ENCODE data around the gene MYO1D. TPM values are rescaled to one million over a fixed set of nuclear protein-coding genes. Genes with fewer than 3 reads are reported as not detected.

The MYO1D gene
- total RNA-seq, 1 experiment from 2014 or later = 23.5 TPM

DNA sequence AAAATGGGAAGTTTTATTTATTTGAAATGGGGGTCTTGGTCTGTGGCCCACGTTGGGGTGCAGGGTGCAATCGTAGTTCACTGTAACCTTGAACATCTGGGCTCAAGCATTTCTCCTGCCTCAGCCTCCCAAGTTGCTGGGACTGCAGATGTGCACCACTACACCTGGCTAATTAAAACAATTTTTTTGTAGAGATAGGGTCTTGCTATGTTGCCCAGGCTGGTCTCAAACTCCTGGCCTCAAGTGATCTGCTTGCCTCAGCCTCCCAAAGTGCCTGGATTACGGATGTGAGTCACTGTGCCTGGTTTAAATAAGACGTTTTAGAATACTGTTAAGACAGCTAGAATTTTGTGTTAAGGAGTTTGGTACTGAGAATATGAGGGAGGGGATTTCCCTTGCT lies 416.9 kb downstream of the MYO1D start:
- Histone ChIP-seq H3K4me2 (ENCODE audit: low read length) (no peak overlapping the region), H3K9me3 (ENCODE audit: low read length) (no peaks in the 10 kb centered on the region), H3K4me3 (ENCODE audit: low read length) (no peak overlapping the region), H3K9me2 (replicated peaks; ENCODE audit: low read length) (no peaks in the 10 kb centered on the region), H3K27ac (ENCODE audit: low read length) (no peak overlapping the region), H2AFZ (ENCODE audit: low read length) (no peak overlapping the region), H3K27me3 (ENCODE audit: low read length) (no peaks in the 10 kb centered on the region), H3K36me3 (ENCODE audit: low read depth, low read length) (peaks cover 52% of the 10 kb centered on the region), H3K4me1 (ENCODE audit: insufficient read depth, low read length) (no peaks in the 10 kb centered on the region), H3K79me2 (ENCODE audit: low read length) (peaks cover 73% of the 10 kb centered on the region), H3F3A (ENCODE audit: low read length, unreplicated experiment) (no peaks in the 10 kb centered on the region), H4K20me1 (ENCODE audit: low read length) (peaks cover 19% of the 10 kb centered on the region), H3K9ac (ENCODE audit: low read length) (no peak overlapping the region)
- no TSS peak for BruUV-seq (replicated peaks)
- ATAC-seq (no peak), DNase-seq (no peak)
- ChIA-PET CTCF (no interaction called here), POLR2A (ENCODE audit: unreplicated experiment) (no interaction called here)
- no peak for TF ChIP-seq EZH2 (IDR thresholded peaks at IDR 0.05; ENCODE audit: low read length, unreplicated experiment)
- TF ChIP-seq EZH2phosphoT487 (IDR thresholded peaks at IDR 0.05; ENCODE audit: borderline replicate concordance, low read length) = no peak
- TF ChIP-seq, protein P1, sequence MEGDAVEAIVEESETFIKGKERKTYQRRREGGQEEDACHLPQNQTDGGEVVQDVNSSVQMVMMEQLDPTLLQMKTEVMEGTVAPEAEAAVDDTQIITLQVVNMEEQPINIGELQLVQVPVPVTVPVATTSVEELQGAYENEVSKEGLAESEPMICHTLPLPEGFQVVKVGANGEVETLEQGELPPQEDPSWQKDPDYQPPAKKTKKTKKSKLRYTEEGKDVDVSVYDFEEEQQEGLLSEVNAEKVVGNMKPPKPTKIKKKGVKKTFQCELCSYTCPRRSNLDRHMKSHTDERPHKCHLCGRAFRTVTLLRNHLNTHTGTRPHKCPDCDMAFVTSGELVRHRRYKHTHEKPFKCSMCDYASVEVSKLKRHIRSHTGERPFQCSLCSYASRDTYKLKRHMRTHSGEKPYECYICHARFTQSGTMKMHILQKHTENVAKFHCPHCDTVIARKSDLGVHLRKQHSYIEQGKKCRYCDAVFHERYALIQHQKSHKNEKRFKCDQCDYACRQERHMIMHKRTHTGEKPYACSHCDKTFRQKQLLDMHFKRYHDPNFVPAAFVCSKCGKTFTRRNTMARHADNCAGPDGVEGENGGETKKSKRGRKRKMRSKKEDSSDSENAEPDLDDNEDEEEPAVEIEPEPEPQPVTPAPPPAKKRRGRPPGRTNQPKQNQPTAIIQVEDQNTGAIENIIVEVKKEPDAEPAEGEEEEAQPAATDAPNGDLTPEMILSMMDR (conservative IDR thresholded peaks at IDR 0.05; ENCODE audit: low read depth, low read length) = no peak
- intact Hi-C loops (cut with micrococcal nuclease) = loop anchor here (10.0 kb wide), 1 partner anchor 1295 kb away; no protein-coding TSS in a partner anchor

- Histone ChIP-seq H3K36me3 (ENCODE audit: low read depth, low read length) (peaks cover 56% of the 10 kb centered on the region), H3K27ac (ENCODE audit: low read length) (no peak overlapping the region), H3K9me2 (replicated peaks; ENCODE audit: low read length) (no peaks in the 10 kb centered on the region), H3F3A (ENCODE audit: low read length, unreplicated experiment) (no peaks in the 10 kb centered on the region), H3K79me2 (ENCODE audit: low read length) (peaks cover 77% of the 10 kb centered on the region), H3K9me3 (ENCODE audit: low read length) (no peaks in the 10 kb centered on the region), H3K4me2 (ENCODE audit: low read length) (no peak overlapping the region), H3K4me3 (ENCODE audit: low read length) (no peak overlapping the region), H3K4me1 (ENCODE audit: insufficient read depth, low read length) (no peaks in the 10 kb centered on the region), H4K20me1 (ENCODE audit: low read length) (peaks cover 23% of the 10 kb centered on the region), H3K27me3 (ENCODE audit: low read length) (no peaks in the 10 kb centered on the region), H3K9ac (ENCODE audit: low read length) (no peak overlapping the region), H2AFZ (ENCODE audit: low read length) (no peak overlapping the region)
- intact Hi-C loops (cut with micrococcal nuclease) = no loop called here
- CTCF ChIA-PET = no interaction called here
- DNase-seq (no peak), ATAC-seq (no peak)
- POLR2A ChIA-PET (ENCODE audit: unreplicated experiment) = no interaction called here
- BruUV-seq (replicated peaks) = no TSS peak
- TF ChIP-seq, protein P1 (conservative IDR thresholded peaks at IDR 0.05; ENCODE audit: low read depth, low read length) = no peak
- TF ChIP-seq EZH2 (IDR thresholded peaks at IDR 0.05; ENCODE audit: low read length, unreplicated experiment) = no peak
- no peak for TF ChIP-seq EZH2phosphoT487 (IDR thresholded peaks at IDR 0.05; ENCODE audit: borderline replicate concordance, low read length)
Observed at GRCh38 chr17:32458371-32458770, 418.6 kb downstream of the MYO1D start.

- H3K4me3 ChIP-seq (ENCODE audit: low read length) = no peak overlapping the region
- BruUV-seq (replicated peaks) = no TSS peak
- no peaks in the 10 kb centered on the region for H3K9me2 ChIP-seq (replicated peaks; ENCODE audit: low read length)
- ChIA-PET CTCF (interaction anchor here (0.7 kb wide), 1 partner anchor 9 kb away, joined by 3 read pairs; the partner anchor contains the start of gene PSMD11), POLR2A (ENCODE audit: unreplicated experiment) (no interaction called here)
- no peaks in the 10 kb centered on the region for H3F3A ChIP-seq (ENCODE audit: low read length, unreplicated experiment)
- H3K9me3 ChIP-seq (ENCODE audit: low read length) = no peaks in the 10 kb centered on the region
- H3K79me2 ChIP-seq (ENCODE audit: low read length) = peaks cover 92% of the 10 kb centered on the region
- H3K27me3 ChIP-seq (ENCODE audit: low read length) = no peaks in the 10 kb centered on the region
- no peak overlapping the region for H3K27ac ChIP-seq (ENCODE audit: low read length)
- no peaks in the 10 kb centered on the region for H3K4me1 ChIP-seq (ENCODE audit: insufficient read depth, low read length)
- TF ChIP-seq EZH2 (IDR thresholded peaks at IDR 0.05; ENCODE audit: low read length, unreplicated experiment) = no peak
- TF ChIP-seq EZH2phosphoT487 (IDR thresholded peaks at IDR 0.05; ENCODE audit: borderline replicate concordance, low read length) = no peak
- TF ChIP-seq, protein P1 (conservative IDR thresholded peaks at IDR 0.05; ENCODE audit: low read depth, low read length) = no peak
- ATAC-seq = no peak
- intact Hi-C loops (cut with micrococcal nuclease) = no loop called here
- H3K4me2 ChIP-seq (ENCODE audit: low read length) = no peak overlapping the region
- peaks cover 79% of the 10 kb centered on the region for H3K36me3 ChIP-seq (ENCODE audit: low read depth, low read length)
- no peak for DNase-seq
- H2AFZ ChIP-seq (ENCODE audit: low read length) = no peak overlapping the region
- H3K9ac ChIP-seq (ENCODE audit: low read length) = no peak overlapping the region
- peaks cover 33% of the 10 kb centered on the region for H4K20me1 ChIP-seq (ENCODE audit: low read length)
Observed at GRCh38 chr17:32453370-32453769, 423.6 kb downstream of the MYO1D start.
